ENCODE data around the gene RTKN.
A peak's percentile ranks its signal among the peaks of the same experiment; 100 is the strongest.

The RTKN gene

DNA sequence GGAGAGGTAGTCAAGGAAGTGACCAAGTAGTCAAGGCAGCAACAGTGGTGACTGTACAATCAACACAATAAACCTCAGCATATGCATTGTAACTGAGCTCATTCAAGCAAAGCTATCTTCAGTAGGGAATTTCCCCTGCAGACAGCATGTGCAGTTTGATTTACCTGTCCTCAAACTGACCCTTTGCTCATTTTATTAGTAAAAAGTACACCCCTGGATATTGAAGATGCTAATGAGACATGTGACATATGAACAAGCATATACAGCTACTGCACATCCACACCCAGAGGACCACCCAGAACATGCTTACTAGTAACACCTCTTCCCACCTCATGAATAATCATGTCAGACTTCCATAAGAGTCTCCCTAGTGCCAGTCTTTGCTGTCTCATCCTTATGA, 35.7 kb downstream of the RTKN start:
- DNase-seq, result no peak
- TF ChIP-seq GATA1 (IDR thresholded peaks at IDR 0.05; ENCODE audit: low read depth, low read length) (no peak), POLR2A (IDR thresholded peaks at IDR 0.05; ENCODE audit: low read length) (no peak)

DNA sequence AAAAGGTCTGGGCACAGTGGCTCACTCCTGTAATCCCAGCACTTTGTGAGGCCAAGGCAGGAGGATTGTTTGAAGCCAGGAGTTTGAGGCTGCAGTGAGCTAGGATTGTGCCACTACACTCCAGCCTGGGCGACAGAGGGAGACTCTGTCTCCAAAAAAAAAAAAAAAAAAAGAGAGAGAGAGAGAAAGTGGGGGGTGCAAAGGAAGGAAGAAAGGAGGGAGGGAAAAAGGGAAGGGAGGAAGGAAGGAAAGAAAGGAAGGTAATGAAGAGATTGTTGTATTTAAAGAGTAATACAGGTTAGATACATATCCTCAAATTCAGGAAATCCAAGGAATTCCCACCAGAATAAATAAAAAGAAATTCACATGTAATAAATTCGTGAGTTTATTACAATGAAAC, 39.8 kb downstream of the RTKN start:
- DNase-seq, result no peak
- TF ChIP-seq POLR2A (IDR thresholded peaks at IDR 0.05; ENCODE audit: low read length) (no peak), GATA1 (IDR thresholded peaks at IDR 0.05; ENCODE audit: low read depth, low read length) (no peak)

DNA sequence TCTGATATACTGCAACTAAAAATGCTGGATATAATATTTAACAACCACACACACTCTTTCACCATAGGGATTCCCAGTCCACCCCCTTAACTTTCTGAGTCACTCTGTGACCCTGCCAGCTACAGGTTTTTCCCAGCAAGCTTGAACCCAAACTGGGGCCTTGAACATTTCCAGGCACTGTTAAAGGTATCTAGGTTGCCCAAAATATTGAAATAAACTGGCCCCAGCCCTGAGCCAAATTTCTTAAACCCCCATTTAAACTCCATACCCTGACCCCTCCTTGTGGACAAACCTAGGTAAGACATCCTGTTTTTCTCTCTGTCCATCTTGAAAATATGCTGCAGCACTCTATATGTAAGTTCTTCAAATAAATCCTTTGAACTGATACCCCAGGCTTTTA, 42.0 kb downstream of the RTKN start:
- no peak for TF ChIP-seq GATA1 (IDR thresholded peaks at IDR 0.05; ENCODE audit: low read depth, low read length)
- no peak for TF ChIP-seq POLR2A (IDR thresholded peaks at IDR 0.05; ENCODE audit: low read length)
- peak; percentile 55 to 67 for DNase-seq

DNA sequence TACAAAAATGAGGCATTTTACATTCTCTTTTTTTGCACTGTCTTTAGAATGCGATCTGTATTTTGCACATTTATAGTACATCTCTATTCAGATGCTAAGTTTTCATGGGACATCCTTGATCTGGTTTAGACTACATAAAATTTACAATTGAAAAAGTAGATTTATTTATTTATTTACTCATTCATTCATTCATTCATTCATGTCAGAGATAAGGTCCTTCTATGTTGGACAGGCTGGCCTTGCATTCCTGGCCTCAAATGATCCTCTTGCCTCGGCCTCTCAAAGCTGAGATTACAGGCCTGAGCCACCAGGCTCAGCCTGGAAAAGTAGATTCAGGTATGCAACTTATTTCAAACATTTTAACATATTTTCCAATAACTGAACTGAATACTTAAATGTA, 45.6 kb downstream of the RTKN start:
- DNase-seq, result no peak
- TF ChIP-seq POLR2A (IDR thresholded peaks at IDR 0.05; ENCODE audit: low read length), result no peak

DNA sequence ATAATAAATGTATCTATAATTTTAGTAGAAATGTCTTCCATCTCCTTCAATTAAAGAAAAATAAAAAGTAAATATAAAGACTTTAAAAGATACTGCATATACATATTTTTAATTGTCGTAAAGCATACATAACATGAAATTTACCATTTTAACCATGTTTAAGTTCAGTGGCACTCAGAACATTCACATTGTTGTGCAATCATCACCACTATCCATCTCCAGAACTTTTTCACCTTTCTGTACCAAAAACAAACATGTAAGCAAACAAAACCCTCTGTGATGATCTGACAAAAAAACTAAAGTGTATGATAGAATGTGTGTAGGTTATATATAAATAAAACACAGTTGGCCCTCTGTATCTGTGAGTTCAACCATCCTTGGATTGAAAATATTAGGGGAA, 48.2 kb downstream of the RTKN start:
- DNase-seq, result no peak
- TF ChIP-seq GATA1 (IDR thresholded peaks at IDR 0.05; ENCODE audit: low read depth, low read length) (no peak), POLR2A (IDR thresholded peaks at IDR 0.05; ENCODE audit: low read length) (no peak)

DNA sequence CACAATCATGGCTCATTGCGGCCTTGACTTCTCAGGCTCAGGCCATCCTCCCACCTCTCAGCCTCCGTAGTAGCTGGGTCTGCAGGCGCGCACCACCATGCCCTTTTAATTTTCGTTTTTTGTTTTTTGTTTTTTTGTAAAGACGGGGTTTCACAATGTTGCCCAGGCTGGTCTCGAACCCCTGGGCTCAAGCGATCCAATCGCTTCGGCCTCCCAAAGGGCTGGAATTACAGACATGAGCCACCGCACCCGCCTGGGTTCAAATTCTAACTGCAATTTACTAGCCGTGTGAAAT, 49.3 kb downstream of the RTKN start:
- DNase-seq, result no peak
- TF ChIP-seq POLR2A (IDR thresholded peaks at IDR 0.05; ENCODE audit: low read length), result no peak
- TF ChIP-seq GATA1 (IDR thresholded peaks at IDR 0.05; ENCODE audit: low read depth, low read length), result no peak

DNA sequence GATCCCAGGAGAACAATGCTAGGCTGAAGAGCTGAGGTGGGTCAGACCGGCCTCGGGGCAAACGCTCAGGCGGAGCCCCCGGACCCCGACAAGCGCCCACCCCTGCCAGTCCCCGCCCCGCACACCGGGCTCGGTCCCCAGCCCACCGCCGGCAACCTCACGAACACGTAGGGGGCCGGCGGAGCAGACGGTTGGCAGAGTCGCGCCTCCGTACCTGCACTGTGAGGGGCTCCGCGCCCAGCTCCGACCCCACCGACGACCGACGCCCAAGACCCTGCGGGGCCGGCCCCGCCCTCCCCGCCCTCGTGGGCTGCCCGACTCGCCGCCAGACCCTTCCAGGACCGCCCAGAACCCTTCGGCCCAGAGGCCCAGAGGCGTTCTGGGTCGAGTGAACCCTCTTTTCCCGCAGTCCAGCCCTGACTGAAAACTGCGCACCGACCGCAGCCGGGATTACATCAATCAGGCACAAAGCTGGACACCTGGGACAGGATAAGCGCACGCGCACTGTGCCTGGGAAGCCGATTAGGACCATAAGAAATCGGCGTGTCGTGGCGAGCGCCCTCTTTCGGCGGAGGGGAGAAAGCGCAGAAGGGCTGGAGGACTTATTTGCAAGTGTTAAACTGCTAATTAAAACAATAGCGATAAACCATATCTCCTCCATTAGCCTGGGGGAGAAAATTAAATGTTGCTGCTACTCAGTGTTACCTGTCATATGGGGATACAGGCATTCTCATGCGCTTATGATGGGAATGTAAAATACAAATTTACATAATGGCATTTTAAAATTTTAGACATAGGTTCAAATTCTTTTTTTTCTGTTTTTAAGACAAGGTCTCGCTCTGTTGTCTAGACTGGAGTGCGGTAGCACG, 49.9 kb downstream of the RTKN start:
- peak; percentile 95 to 97 for DNase-seq
- TF ChIP-seq POLR2A (IDR thresholded peaks at IDR 0.05; ENCODE audit: low read length) (no peak), GATA1 (IDR thresholded peaks at IDR 0.05; ENCODE audit: low read depth, low read length) (no peak)

DNA sequence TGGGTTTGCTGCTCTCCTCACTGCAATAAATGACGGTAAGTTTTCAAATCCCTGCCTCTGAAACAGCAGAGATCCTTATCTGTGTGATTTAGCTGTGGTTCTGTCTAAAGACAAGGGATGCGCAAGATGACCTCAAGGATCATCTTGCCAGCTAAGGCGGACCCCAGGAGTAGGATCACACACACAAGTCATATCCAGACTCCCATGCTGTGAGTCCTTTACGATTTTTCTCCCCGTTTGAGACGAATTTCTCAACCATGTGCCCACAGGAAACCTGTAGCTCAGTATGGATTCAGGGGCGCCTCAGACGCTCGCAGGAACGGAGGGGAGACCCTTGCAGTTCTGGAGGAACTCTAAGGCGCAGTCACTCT, 50.5 kb downstream of the RTKN start:
- DNase-seq, result peak; percentile 47 to 56
- TF ChIP-seq GATA1 (IDR thresholded peaks at IDR 0.05; ENCODE audit: low read depth, low read length), result no peak
- TF ChIP-seq POLR2A (IDR thresholded peaks at IDR 0.05; ENCODE audit: low read length), result no peak

DNA sequence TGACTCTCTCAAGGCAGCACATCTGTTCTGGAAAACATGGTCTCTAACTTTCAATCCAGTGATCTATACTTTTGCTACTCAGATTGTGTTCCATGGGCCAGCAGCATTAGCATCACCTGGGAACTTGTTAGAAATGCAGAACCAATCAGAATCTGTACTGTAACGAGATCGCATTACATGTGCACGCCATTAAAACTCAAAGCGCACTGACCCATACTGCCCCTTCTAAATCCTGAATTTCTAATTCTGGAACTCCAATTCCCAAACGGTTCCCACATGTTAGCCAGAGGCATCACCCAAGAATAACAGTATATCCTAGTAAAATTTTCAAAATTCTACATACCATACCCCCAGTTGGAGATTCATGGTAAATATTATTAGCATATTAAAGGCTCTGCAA, 51.1 kb downstream of the RTKN start:
- no peak for DNase-seq

DNA sequence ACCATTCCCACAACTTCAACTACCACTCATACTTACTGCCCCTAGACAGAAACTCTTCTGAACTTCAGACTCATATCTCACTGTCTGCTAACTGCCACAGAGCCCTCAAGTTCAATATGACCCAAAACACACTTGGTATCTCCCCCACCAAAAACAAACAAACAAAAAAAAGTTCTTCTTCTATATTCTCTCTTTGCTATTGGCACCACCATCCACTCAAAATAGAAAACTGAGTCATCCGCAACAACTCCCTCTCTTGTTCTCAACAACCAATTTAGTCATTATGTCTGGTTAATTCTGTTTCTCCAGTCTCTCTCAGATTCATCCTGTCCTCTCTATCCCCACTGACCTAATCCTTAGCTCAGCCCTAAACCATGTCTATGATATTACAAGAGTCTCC, 54.4 kb downstream of the RTKN start:
- no peak for DNase-seq
- TF ChIP-seq POLR2A (IDR thresholded peaks at IDR 0.05; ENCODE audit: low read length) (no peak), GATA1 (IDR thresholded peaks at IDR 0.05; ENCODE audit: low read depth, low read length) (no peak)

More for the DNA sequence above, 51.1 kb downstream of the RTKN start:
- TF ChIP-seq POLR2A (IDR thresholded peaks at IDR 0.05; ENCODE audit: low read length) (no peak), GATA1 (IDR thresholded peaks at IDR 0.05; ENCODE audit: low read depth, low read length) (no peak)

DNA sequence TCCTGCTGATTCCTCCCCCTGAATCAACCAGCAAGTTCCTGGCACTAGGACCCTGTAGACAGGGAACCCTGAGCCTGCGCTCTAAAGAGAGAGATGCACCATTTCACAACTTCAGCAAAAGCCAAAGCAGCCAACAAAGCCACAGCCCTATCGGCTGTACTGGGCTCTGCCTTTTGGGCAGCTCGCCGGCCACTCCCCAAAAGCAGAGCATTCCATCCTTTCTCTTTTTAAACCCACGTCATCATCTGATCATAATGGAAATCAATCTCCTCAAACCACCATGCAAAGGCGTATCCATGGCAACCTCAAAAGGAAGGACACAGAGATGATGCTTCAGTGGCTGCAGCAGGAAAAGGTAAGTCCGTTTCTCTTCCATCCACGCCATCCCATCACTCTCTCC, 56.3 kb downstream of the RTKN start:
- TF ChIP-seq POLR2A (IDR thresholded peaks at IDR 0.05; ENCODE audit: low read length) (no peak), GATA1 (IDR thresholded peaks at IDR 0.05; ENCODE audit: low read depth, low read length) (no peak)
- no peak for DNase-seq

DNA sequence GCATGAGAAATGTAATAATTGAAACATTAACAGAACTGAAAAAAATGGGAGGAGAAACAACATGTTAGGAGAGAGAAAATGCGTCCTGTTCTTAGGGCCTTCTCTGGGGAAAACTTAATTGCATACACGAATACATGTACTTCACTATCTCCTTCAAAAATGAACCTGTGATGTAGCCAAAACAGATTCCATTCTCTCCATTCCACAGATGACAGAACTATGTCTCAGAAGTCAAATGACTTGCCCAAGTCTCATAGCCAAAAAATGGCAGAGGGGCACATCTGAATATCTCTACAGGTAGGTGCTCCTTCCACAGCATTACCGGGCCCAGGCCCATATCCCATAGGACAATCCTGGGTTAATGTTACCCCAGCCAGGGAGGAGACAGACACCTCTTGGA, 57.7 kb downstream of the RTKN start:
- DNase-seq, result no peak
- TF ChIP-seq GATA1 (IDR thresholded peaks at IDR 0.05; ENCODE audit: low read depth, low read length) (no peak), POLR2A (IDR thresholded peaks at IDR 0.05; ENCODE audit: low read length) (no peak)

DNA sequence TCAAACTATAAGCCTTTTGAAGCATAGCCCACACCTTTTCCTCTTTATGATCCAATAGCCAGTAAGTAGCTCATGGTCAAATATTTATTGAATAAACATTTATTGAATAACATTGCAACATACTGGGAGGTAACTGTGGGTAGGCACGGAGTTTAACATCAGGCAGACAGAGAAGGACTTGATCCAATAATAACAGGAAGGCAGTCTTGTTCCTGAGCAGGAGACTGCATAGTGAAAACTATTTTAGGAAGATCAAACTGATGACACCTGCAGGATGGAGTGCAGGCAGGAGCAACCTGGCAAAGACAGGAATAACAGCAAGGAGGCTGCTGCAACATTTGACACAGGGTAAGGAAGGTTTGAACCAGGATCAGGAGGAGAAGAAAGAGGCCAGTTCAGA, 58.5 kb downstream of the RTKN start:
- TF ChIP-seq POLR2A (IDR thresholded peaks at IDR 0.05; ENCODE audit: low read length) (no peak), GATA1 (IDR thresholded peaks at IDR 0.05; ENCODE audit: low read depth, low read length) (no peak)
- no peak for DNase-seq

DNA sequence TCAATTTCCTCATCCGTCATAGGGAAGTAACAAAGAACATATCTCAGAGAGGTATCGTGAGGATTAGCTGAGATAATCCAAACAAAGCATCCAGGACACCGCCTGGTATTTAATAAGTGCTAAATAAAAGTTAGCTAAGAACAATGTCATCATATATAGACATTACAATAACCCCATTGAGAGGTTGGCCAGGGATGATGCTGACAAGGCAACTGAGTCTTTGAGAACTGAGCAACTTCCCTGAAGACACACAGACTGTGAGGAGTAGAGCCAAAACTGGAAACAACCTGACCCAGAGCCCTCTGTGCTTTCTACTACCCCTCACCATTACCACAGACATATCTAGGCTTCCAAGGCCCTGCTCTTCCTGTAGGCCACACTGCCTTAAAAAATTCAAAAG, 60.0 kb downstream of the RTKN start:
- TF ChIP-seq POLR2A (IDR thresholded peaks at IDR 0.05; ENCODE audit: low read length) (no peak), GATA1 (IDR thresholded peaks at IDR 0.05; ENCODE audit: low read depth, low read length) (no peak)
- DNase-seq, result no peak

DNA sequence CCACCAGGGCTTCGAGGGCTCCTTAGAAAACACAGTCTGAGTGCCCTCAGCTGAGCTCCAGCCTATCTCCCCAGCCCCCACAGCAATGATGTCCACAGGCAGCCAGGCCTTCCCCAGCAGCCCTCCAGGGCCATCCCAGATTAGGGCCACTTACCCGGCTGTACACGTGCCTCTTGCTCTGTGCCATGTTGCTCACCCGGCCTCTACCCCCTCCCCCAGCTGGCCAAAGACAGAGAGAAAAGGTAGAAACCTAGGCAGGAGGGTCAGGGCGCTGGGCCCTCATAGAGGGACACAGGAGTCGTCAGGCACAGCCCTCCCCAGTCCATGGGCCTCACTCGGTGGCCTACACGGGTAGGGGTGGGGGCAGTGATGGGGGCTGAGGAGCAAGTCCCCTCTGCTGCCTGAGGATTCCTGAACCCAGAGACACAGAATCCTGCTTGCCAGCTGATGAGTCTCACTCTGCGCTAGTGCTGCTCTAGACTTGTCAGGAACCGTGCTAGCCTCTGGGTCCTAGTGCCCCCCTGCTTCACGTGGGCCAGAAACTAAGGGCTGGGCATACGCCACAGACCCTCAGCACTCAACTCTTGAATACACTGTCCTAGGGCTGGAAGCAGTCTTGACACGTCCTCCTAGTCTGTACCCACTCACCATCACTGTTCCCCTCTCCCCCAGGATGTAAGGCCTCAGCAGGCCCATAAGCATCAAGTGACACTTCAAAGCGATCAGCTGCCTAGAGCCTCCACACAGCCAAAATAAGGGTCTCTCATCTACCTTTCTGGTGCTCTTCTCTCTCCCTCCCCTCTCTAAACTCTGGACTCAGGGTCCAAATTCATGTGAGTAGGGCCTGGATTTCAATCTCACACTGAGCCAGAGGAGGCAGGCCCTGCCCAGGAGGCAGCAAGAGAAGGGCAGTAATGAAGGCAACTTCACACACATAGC, 61.6 kb downstream of the RTKN start, which contains the start of gene DCTN1:
Gene DCTN1 (minus strand): TSS at position 461 of the 939 bp plus-strand sequence. CDS start 274 bp downstream, at position 187.
- TF ChIP-seq GATA1 (IDR thresholded peaks at IDR 0.05; ENCODE audit: low read depth, low read length) (no peak), POLR2A (IDR thresholded peaks at IDR 0.05; ENCODE audit: low read length) (no peak)
- peak; percentile 23 to 35 for DNase-seq
